ENCODE results near the gene EN1. TPM values are rescaled to one million over a fixed set of nuclear protein-coding genes. Genes with fewer than 3 reads are reported as not detected.

The EN1 gene
- total and polyA plus RNA-seq, 2 of the 13 experiments (the other 11 are each of a cell fraction or from before 2014, with no cell fraction given) = not detected

- no peak for TF ChIP-seq IKZF4 (CRISPR knock-in tag; IDR thresholded peaks at IDR 0.05; ENCODE audit: borderline replicate concordance, low read depth, not compliant biosample characterization)
- TF ChIP-seq FOXP4 (CRISPR knock-in tag; IDR thresholded peaks at IDR 0.05) = no peak
- no peak for TF ChIP-seq PTBP1 (IDR thresholded peaks at IDR 0.05; ENCODE audit: low read depth, low read length, poor library complexity, severe bottlenecking)
- TF ChIP-seq, protein P1, sequence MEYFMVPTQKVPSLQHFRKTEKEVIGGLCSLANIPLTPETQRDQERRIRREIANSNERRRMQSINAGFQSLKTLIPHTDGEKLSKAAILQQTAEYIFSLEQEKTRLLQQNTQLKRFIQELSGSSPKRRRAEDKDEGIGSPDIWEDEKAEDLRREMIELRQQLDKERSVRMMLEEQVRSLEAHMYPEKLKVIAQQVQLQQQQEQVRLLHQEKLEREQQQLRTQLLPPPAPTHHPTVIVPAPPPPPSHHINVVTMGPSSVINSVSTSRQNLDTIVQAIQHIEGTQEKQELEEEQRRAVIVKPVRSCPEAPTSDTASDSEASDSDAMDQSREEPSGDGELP (IDR thresholded peaks at IDR 0.05; ENCODE audit: borderline replicate concordance, low read depth) = no peak
- no peak for TF ChIP-seq PAXIP1 (CRISPR knock-in tag; conservative IDR thresholded peaks at IDR 0.05)
- TF ChIP-seq, protein P2, sequence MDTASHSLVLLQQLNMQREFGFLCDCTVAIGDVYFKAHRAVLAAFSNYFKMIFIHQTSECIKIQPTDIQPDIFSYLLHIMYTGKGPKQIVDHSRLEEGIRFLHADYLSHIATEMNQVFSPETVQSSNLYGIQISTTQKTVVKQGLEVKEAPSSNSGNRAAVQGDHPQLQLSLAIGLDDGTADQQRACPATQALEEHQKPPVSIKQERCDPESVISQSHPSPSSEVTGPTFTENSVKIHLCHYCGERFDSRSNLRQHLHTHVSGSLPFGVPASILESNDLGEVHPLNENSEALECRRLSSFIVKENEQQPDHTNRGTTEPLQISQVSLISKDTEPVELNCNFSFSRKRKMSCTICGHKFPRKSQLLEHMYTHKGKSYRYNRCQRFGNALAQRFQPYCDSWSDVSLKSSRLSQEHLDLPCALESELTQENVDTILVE (CRISPR knock-in tag; IDR thresholded peaks at IDR 0.05) = no peak
- no peak for TF ChIP-seq ASH2L (IDR thresholded peaks at IDR 0.05; ENCODE audit: insufficient read length, low read depth, low read length)
- TF ChIP-seq HNRNPK (IDR thresholded peaks at IDR 0.05; ENCODE audit: low read depth, low read length, poor library complexity, severe bottlenecking) = no peak
- no peak for TF ChIP-seq RNF219 (CRISPR knock-in tag; IDR thresholded peaks at IDR 0.05)
- no peak for TF ChIP-seq SP1 (IDR thresholded peaks at IDR 0.05)
- no peak for TF ChIP-seq SP1 (CRISPR knock-in tag; IDR thresholded peaks at IDR 0.05)
- TF ChIP-seq MXI1 (IDR thresholded peaks at IDR 0.05; ENCODE audit: borderline replicate concordance, low read depth, low read length) = no peak
- 0 out of 2 replicates have a peak, but pooled peaks have one; percentile 41 for TF ChIP-seq HNRNPL (IDR thresholded peaks at IDR 0.05; ENCODE audit: low read depth, low read length)
- TF ChIP-seq ZNF17 (CRISPR knock-in tag; IDR thresholded peaks at IDR 0.05) = no peak
- TF ChIP-seq MEF2D (CRISPR knock-in tag; IDR thresholded peaks at IDR 0.05) = no peak
- no peak for TF ChIP-seq TERF1 (CRISPR knock-in tag; IDR thresholded peaks at IDR 0.05)
Observed at GRCh38 chr2:118855451-118856279, 8.2 kb upstream of the EN1 start (continued).
